HuH-7.5 (cell line): ENCODE results near the gene TMEM69.
"Not testable (repeated sequence)": the region's sequence is repeated elsewhere in the genome, so short reads cannot be mapped to it uniquely, and the experiment has no call there.

ENCODE experiments used
- DNase-seq: peaks from one replicate; pipeline ENCODE4 v3.0.0; 2011; ENCODE audit warnings: low spot score

Gene TMEM69

DNA sequence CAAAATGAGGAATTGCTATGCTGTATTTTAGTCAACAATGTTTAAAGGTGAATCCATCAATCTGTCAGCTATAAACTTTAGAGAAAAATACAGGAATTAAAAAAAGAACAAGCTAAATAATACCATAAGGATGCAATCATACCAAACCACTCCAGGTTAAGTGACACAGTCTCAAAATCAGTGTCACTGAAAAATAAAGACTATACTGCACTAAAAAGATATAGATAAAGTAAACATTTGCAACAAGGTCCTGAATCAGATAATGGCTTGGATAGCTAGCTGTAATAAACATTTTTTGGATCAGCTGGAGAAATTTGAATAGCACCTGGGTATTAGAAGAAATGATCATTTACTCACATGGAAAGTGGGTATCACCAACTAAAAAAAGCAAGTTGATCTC is 9.5 kb upstream of the TMEM69 start:
- no peak for DNase-seq

DNA sequence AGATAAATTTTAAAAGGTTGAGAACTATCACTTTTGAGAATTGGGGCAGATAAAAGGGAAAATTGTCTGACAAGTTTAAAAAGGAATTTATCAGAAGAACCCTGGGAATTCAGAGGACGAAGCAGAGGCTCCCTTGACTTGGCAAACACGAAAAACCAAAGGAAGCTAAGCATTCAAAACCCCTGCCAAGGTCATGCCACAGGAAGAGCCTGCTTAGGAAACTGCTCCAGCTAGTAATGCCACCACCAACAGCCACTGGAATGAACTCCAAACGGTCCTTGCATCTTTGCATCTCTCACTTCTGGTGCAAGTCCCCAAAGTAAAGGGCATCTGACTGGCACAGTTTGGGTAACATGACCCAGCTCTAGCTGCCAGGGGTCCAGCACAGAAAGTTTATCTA is 8.9 kb upstream of the TMEM69 start:
- DNase-seq, result no peak

DNA sequence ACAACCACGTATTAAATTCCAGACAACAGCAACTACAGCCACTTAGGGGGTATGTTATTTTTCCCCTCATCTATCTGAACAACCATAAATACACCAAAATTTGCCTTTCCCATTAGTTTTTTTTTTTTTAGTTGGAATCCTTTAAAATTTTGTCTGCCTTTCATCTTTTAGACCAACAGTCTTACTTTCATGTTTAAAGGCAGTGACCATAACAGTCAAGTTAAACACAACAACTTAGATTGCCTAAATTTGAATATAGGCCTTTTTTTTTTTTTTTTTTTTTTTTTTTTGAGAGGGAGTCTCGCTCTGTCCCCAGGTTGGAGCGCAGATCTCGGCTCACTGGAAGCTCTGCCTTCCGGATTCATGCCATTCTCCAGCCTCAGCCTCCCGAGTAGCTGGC is 5.0 kb upstream of the TMEM69 start:
- DNase-seq, result no peak

DNA sequence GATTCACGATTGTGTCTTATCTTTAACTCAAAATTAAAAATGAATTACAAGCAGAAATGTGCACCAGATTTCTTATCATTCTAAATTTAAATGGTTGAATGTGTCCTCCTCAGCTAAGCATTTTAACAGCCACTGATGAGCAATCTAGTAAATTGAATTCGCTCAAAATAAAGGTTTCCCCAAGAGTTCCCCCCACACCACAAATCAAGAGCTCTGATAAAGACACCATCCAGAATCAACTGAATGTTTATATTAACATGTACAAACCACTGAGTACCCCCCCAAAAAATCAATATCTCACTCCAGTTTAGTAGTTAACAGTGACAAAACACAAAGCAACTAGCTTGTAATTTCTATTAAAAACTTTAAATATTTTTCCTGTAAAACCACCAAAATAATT is 3.6 kb upstream of the TMEM69 start:
- peak; percentile 19 for DNase-seq

DNA sequence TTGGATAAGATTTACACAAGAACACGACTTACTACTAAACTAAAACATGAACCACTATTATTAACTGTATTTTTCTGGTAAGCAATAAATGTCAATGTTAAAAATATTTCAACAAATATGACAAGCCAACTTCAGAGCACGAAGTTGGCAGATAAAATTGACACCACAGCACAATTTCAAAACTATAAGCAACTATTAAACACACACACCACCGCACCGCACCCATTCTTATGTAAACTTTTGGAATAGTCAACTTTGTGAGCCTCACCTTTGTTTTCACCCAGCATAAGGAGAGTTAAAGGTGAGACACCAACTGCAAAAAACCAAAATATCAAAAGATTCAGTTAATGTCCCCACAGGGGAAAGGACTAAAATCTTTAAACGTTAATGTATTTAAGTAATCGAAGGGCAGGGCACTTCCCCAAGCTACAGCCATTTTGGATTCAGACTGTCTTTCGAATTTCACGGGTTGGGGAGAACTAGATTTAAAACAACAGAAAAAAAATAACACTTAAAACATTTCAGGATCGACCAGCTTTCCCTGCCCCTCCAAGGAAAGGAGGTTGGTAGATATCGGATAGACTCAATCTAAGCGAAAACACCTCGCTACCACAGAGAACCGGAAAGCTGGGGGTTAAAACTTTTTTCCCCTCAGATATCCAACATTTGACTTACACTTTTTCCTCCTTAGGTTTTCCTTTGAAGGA is 2.5 kb upstream of the TMEM69 start:
- peak; percentile 19 for DNase-seq

DNA sequence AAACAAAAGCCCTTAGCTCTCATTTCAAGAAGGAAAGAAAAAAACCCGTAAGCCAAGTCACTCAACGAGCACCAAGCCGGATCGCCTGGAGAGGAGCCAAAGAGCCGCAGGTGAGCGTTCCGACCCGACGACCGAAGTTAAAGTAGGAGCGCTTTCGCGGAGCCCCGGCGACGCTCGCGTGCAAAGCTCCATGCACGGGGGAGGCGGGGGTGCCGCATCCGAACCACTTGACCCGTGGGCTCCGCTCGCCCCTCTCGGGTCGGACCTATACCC is 2.0 kb upstream of the TMEM69 start:
- peak; percentile 25 for DNase-seq

DNA sequence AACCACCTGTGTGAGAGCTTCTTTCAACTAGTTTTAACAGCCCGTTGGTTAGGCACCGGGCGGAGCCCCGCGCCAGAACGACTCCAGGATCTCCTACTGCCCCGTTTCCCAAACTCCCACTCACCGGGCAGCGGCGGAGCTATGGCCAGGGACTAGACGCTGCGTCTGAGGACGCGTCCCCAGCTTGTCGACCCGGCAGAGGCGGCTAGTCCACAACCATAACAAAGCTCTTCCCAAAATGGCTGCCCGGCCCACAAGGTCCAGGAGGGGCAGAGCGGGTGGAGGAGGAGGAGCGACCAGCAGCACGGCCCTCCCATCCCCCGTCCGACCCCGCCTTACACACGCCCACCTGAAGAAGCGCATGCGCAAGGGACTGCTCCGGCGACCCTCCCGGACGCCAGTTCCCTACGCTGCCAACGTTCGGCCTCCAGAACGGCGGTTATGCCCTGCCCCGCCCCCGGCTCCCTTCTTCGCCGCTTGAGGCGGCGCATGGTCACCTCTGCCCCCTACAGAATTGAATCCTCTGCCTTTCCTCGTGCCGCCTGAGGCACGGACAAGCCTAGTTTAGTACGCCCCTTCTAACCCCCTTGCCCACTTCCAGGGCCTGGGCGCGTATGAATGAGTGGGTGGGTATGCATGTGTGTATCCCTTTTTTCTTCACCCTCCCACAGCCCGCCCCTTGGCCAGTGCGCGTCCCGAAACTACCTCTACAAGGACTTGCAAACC is 1.5 kb upstream of the TMEM69 start, which contains the start of gene GPBP1L1:
GPBP1L1 (minus strand) TSS at position 246 of the 726 bp plus-strand sequence. CDS start 27,446 bp downstream, outside the sequence.
- peak; percentile 88 for DNase-seq

DNA sequence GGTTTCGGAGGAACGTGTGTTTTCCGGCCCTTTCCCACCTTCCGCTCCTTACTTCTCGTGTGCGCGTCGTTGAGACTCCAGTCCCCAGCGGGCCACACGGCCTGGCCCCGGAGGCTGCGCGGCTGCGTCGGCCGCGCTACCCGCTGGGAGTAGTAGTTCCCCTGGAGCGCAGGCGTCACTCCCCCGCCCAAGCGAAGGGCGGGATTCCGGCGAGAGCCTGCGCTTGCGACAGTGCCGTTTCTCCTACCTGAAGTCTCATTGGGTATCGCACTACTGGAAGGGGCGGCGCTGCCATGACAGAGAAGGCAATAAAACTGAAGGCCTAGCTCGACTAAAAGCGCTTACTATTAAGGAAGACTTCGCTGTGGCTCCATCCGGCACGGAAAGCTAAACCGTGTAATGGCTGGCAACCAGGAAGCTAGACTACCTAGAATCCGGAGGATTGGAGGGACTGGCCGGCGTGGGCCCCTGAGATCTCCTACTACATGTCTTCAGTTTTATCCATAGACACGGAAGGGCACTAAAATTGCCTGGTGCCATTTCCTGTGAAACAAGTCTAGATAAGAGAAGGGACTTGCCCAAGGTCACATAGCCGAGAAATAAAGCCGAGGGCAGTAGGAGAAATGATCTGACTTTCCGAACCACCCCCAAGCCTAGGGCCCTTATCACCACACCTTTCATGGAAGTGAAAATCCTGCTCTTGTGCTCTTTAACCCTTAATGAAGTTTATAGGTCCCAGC is 797 bp upstream of the TMEM69 start:
- peak; percentile 82 for DNase-seq

DNA sequence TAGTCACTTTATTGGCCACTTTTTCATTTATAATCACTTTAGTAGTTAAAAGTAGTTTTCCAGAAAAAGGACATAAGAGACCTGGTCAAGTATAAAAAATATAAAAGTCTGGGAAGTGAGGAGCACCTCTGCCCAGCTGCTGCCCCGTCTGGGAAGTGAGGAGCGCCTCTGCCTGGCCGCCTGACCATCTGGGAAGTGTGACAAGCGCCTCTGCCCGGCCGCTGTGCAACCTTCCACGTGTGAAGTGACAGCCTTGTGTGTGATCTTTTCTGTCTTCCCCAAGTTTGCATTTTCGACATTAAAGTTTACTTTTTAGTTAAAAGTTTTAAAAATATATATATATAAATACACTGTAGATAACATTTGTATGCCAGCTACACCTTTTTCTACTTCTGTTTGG is 5.8 kb downstream of the TMEM69 start:
- DNase-seq, result not testable (repeated sequence)

DNA sequence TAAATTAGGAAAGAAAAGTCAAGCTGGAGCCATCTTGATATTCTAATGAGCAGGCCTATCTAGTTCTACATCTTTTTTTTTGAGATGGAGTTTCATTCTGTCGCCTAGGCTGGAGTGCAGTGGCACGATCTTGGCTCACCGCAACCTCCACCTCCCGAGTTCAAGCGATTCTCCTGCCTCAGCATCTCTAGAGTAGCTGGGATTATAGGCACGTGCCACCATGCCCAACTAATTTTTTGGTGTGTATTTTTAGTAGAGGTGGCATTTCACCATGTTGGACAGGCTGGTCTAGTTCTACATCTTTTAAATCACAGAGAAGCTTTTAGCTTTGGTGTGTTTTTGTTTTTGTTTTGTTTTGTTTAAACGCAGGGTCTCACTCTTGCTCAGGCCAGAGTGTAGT is 6.8 kb downstream of the TMEM69 start:
- DNase-seq, result no peak

DNA sequence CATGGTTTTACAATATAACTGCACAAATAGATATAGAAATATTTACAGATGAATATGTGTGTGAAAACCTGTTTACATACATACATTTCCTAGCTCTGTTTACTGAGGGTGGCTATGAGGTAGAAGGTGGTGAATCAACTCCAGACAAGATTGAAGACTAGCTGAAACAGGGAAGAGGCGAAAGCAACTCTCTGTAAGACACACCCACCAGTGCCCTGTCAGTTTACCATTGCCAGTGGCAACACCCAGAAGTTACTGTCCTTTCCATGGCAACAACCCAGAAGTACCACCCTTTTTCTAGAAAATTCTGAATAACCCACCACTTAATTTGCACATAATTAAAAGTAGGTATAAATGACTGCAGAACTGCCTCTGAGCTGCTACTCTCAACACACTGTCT is 16.7 kb downstream of the TMEM69 start:
- DNase-seq, result no peak

DNA sequence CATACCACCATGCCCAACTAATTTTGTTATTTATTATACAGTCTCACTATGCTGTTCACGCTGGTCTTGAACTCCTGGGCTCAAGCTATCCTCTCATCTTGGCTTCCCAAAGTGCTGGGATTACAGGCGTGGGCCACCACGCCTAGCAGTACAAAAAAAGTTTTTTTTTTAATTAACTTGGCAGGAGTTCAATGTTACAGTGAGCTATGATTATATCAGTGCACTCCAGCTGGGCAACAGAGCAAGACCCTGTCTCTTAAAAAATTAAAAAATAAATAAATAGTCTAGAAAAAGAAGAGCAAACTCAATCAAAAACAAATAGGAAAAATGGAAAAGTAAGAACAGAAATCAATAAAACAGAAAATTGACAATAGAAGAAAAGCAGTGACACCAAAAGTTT is 25.7 kb downstream of the TMEM69 start:
- DNase-seq, result no peak

DNA sequence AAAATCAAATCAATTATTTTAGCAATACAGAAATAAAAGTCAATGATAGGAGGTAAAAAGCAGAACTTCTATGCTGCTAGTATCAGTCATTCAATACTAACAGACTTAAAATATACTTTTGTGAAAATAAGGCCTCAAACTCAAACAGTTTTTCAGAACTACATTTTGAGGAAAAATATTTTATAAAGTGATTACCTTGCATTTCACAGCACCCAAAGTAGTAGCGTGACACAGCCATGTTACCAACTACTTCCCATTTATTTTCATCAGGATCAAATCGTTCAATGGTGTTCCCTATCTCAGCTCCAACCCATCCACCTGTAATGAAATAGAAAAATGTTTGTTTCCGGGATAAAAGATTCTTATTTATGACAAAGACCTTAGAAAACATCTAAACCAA is 28.7 kb downstream of the TMEM69 start:
- DNase-seq, result no peak

DNA sequence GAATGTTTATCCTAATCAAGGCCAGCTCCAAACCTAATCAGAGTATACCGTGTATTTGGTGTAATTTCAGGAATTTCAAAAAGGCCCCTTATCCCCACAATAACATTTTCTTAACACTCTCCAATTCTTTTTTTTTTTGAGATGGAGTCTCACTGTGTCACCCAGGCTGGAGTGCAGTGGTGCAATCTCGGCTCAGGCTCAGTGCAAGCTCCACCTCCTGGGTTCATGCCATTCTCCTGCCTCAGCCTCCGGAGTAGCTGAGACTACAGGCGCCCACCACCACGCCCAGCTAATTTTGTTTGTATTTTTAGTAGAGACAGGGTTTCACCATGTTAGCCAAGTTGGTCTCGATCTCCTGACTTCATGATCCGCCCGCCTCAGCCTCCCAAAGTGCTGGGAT is 29.4 kb downstream of the TMEM69 start:
- DNase-seq, result not testable (repeated sequence)

DNA sequence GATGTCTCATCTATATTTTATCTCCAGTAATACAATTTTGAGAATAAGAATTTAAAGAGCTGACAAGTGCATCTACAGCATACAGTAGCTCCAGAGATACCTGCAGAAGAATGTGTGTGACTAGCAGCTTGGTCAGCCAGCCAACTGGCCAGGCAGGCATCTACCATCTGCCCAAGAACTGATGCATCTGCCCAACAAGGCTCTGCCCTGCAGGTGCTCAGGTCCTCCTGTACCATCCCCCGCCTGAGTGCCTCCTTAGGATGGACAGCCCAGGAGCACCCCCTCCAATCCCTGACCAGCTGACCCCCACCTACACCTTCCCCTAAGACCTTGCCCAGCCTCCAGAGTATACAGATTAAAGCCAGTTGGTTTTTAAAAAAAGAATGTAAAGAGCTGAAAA is 30.3 kb downstream of the TMEM69 start:
- no peak for DNase-seq

DNA sequence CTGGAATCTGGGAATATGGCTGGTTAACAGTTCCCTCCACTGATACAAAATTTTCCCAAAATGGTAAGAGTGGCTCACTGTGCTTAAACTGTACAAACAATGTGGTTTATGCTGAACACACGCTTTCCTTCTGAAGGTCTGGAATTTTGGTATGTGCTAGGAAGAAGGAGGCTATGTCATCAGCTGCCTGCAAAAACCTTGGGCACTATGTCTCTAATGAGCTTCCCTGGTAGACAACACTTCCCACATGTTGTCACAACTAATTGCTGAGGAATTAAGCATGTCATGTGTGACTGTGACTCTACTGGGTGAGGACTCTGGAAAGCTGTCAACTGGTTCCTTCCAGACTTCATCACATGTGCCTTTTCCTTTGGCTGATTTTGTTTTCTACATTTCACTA is 33.2 kb downstream of the TMEM69 start:
- no peak for DNase-seq

DNA sequence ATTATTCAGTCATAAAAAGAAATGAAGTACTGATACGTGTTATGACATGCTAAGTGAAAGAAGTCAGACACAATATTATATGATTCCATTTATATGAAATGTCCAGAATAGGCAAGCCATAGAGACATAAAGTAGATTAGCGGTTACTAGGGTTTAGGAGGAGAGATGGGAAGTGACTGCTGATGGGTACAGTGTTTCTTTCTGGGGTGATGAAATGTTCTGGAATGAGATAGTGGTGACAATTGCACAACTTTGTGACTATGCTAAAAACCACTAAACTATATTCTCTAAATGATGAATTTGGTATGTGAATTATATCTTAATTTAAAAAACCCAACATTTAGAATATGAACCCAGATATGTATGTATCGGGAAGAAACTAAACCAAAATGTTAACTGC is 34.8 kb downstream of the TMEM69 start:
- DNase-seq, result no peak

DNA sequence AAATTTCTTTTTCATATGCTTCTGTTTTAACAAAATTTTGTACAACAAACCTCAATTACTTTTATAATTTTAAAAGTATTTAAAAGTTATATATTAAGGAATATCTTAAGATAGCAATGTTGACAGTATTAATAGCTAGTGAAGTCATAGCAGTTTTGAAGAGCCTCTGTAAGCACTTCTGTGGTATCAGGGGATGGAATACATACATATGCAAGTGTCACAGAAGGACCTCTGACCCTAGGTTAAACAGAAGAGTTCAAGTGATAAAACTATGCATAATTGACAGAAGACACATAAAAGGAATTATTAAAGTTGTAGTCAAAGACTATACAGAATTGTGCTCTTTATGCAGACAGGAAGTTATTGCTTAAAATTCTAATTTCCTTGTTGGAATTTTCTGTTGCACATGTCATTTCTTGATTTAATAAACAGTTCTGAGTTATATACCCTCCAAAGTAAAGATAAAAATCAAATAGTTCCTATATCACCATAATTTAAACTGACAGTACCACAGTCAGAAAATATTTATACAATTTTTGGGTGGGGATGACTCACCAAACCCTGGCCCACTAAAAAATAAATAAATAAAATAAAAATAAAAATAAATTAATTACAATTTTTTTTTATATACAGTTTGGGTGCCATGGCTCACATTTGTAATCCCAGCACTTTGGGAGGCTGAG is 35.4 kb downstream of the TMEM69 start:
- DNase-seq, result peak; percentile 27

DNA sequence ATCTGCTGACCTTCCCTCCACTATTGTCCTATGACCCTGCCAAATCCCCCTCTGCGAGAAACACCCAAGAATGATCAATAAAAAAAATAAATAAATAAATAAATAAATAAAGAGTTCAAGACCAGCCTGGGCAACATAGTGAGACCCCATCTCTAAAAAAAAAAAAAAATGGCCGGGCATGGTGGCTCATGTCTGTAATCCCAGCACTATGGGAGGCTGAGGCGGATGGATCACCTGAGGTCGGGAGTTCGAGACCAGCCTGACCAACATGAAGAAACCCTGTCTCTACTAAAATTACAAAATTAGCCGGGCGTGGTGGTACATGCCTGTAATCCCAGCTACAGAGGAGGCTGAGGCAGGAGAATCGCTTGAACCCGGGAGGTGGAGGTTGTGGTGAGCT is 38.0 kb downstream of the TMEM69 start:
- DNase-seq, result not testable (repeated sequence)

DNA sequence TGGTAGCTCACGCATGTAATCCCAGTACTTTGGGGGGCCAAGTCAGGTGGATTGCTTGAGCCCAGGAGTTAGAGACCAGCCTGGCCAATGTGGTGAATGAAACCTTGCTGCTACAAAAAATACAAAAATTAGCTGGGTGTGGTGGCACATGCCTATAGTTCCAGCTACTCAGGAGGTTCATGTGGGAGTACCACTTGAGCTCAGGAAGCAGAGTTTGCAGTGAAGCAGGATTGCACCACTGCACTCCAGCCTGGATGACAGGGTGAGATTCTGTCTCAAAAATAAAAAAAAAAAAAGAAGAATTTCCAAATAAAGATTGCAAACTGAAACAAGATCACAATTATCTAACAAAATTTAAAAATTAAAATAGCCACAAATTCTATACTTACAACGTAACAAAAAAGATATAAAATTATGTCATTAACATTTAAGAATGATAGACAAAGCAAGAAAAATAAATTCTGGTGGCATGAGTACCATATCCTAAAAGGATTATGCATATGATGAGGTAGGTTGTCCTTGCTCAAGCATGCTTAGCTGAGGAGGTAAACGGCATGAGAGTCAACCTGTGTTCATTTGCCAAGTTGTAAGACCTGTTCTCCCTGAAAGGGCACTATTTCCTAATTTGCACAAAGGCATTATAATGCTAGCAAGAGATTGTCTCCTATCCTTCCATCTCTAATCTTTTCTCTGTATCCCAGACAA is 42.2 kb downstream of the TMEM69 start:
- DNase-seq, result no peak

DNA sequence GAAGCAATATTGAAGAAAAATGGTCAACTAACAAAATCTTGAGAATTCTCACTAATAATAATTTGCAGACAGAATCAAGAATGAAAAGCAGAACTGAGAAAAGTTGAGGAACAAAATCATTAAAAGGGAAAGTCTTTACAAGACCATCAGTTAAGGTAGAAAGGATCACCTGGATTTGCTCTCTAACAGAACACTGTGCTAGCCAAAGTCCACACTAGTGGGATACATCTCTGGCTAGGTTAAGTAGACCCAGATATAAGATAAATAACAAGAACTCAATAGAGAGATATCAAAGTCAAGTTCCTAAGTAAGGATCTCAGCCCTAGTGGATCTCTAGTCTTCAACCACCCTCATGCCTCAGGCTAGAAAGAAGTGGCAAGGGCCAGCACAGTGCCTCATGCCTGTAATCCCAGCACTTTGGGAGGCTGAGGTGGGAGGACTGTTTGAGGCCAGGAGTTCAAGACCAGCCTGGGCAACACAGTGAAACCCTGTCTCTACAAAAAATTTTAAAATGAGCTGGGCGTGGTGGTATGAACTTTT is 42.9 kb downstream of the TMEM69 start:
- DNase-seq, result no peak

DNA sequence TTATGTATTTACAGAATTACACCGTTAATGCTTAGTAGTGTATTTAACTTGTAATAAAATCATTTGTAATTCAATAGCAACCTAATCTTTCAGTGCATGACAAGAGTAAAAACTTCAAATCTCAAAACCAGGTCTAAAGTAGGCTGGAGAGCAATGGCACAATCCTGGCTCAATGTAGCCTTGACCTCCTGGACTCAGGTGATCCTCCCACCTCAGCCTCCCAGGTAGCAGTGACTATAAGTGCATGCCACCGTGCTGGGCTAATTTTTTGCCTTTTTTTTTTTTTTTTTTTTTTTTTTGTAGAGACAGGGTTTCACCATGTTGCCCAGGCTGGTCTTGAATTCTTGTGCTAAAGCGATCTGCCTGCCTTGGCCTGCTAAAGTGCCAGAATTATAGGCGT is 51.2 kb downstream of the TMEM69 start:
- DNase-seq, result no peak
